ENCODE data around the gene MUSK. TPM values are rescaled to one million over a fixed set of nuclear protein-coding genes. Genes with fewer than 3 reads are reported as not detected.

The MUSK gene
- total and polyA plus RNA-seq, 3 donors from 2014 or later = 2.8 to 11.6 (median 6.9) TPM

DNA sequence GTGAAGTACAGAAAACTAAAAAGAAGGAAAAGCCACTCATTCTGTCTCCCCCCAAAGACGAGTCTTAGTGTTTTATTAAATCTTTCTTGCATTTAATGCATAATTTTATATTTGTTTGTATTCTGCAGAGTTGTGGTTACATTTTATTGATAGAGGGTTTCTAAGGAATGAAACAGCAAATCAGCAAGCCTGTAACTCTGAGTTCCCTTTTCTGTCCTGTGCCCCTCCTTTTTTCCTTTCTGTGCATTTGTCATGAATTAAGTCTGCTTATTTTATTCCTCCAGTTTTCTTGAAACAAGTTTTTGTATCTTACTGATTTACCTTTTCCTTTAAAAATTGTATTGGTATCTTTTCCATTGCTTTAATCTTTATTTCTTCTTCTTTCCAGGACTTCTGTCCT lies 132.8 kb downstream of the MUSK start:
- TF ChIP-seq POLR2A (IDR thresholded peaks at IDR 0.05) = no peak
- TF ChIP-seq, protein P1, sequence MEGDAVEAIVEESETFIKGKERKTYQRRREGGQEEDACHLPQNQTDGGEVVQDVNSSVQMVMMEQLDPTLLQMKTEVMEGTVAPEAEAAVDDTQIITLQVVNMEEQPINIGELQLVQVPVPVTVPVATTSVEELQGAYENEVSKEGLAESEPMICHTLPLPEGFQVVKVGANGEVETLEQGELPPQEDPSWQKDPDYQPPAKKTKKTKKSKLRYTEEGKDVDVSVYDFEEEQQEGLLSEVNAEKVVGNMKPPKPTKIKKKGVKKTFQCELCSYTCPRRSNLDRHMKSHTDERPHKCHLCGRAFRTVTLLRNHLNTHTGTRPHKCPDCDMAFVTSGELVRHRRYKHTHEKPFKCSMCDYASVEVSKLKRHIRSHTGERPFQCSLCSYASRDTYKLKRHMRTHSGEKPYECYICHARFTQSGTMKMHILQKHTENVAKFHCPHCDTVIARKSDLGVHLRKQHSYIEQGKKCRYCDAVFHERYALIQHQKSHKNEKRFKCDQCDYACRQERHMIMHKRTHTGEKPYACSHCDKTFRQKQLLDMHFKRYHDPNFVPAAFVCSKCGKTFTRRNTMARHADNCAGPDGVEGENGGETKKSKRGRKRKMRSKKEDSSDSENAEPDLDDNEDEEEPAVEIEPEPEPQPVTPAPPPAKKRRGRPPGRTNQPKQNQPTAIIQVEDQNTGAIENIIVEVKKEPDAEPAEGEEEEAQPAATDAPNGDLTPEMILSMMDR (IDR thresholded peaks at IDR 0.05) = no peak
- DNase-seq = no peak
- Histone ChIP-seq H3K4me3 (no peak overlapping the region), H3K36me3 (ENCODE audit: low read depth, missing control alignments) (no peaks in the 10 kb centered on the region), H3K4me1 (peaks cover 4% of the 10 kb centered on the region), H3K9me3 (no peaks in the 10 kb centered on the region), H3K27me3 (no peaks in the 10 kb centered on the region), H3K27ac (no peak overlapping the region)
- intact Hi-C loops (cut with DNase I; ENCODE audit: low total_unique reads) = no loop called here
- 70 to 73% methylated on average over 1 of the region's 1 CpG for WGBS, 2 donors

- Histone ChIP-seq H3K27ac (no peak overlapping the region), H3K4me3 (no peak overlapping the region), H3K27me3 (no peaks in the 10 kb centered on the region), H3K4me1 (peaks cover 4% of the 10 kb centered on the region), H3K36me3 (ENCODE audit: low read depth, missing control alignments) (no peaks in the 10 kb centered on the region), H3K9me3 (no peaks in the 10 kb centered on the region)
- DNase-seq = no peak
- 81 to 82% methylated on average over 6 of the region's 6 CpGs for WGBS, 2 donors
- intact Hi-C loops (cut with DNase I; ENCODE audit: low total_unique reads) = no loop called here
- TF ChIP-seq, protein P1 (IDR thresholded peaks at IDR 0.05) = no peak
- no peak for TF ChIP-seq POLR2A (IDR thresholded peaks at IDR 0.05)
Measured at GRCh38 chr9:110802416-110803035, 133.9 kb downstream of the MUSK start.

GRCh38 chr9:110807956-110808598 lies 139.5 kb downstream of the MUSK start:
- no peak overlapping the region for H3K4me3 ChIP-seq
- no peaks in the 10 kb centered on the region for H3K36me3 ChIP-seq (ENCODE audit: low read depth, missing control alignments)
- 88 to 93% methylated on average over 6 of the region's 6 CpGs for WGBS, 2 donors
- H3K9me3 ChIP-seq = no peaks in the 10 kb centered on the region
- TF ChIP-seq POLR2A (IDR thresholded peaks at IDR 0.05) = no peak
- TF ChIP-seq, protein P1 (IDR thresholded peaks at IDR 0.05) = no peak
- H3K27ac ChIP-seq = no peak overlapping the region
- no peak for DNase-seq
- no peaks in the 10 kb centered on the region for H3K27me3 ChIP-seq
- intact Hi-C loops (cut with DNase I; ENCODE audit: low total_unique reads) = no loop called here
- H3K4me1 ChIP-seq = no peaks in the 10 kb centered on the region

- WGBS, 2 donors = 78 to 92% methylated on average over 4 of the region's 4 CpGs
- no peak for DNase-seq
- Histone ChIP-seq H3K36me3 (ENCODE audit: low read depth, missing control alignments) (no peaks in the 10 kb centered on the region), H3K27ac (no peak overlapping the region), H3K27me3 (no peaks in the 10 kb centered on the region), H3K9me3 (no peaks in the 10 kb centered on the region), H3K4me1 (no peaks in the 10 kb centered on the region), H3K4me3 (no peak overlapping the region)
- TF ChIP-seq POLR2A (IDR thresholded peaks at IDR 0.05) = no peak
- TF ChIP-seq, protein P1 (IDR thresholded peaks at IDR 0.05) = no peak
- intact Hi-C loops (cut with DNase I; ENCODE audit: low total_unique reads) = no loop called here
Measured at GRCh38 chr9:110808599-110808980, 140.0 kb downstream of the MUSK start.

All from testis (tissue), 3 donors.